ENCODE data around the gene SUPT3H.
"Not testable (repeated sequence)": the region's sequence is repeated elsewhere in the genome, so short reads cannot be mapped to it uniquely, and the experiment has no call there.

- TF ChIP-seq POLR2AphosphoS5, CTCF, POLR2A, EP300 (IDR thresholded peaks at IDR 0.05): not testable (repeated sequence)
Observed at GRCh38 chr6:44879071-44879470, 498.7 kb downstream of the SUPT3H start.
